Left lung (tissue), 10 donors: ENCODE results near the gene TTC39B. TPM values are rescaled to one million over a fixed set of nuclear protein-coding genes. Genes with fewer than 3 reads are reported as not detected.

Source experiments
- ATAC-seq: fragments of 200-7000 bp; cut with Tn5 transposase; one replicate; pipeline ENCODE4 v1.9.1; 2020; ENCODE audit warnings: moderate library complexity
- DNase-seq, 4 donors: peaks; one replicate each; pipeline ENCODE4 v3.0.0-alpha.2; 2013 to 2020
- H3K27ac ChIP-seq, 2 donors: fragments of 200-600 bp; sonication (generic) in 1 of 2; one replicate each; pipeline versions ENCODE4 v1.5.0 to v1.8.0; 2020 to 2021
- H3K27me3 ChIP-seq, 2 donors: fragments of 200-600 bp; sonication (generic) in 1 of 2; one replicate each; pipeline versions ENCODE4 v1.5.0 to v1.8.0; 2020 to 2021
- H3K36me3 ChIP-seq, 2 donors: fragments of 200-600 bp; sonication (generic) in 1 of 2; one replicate each; pipeline versions ENCODE4 v1.5.0 to v1.8.0; 2020 to 2021
- H3K4me1 ChIP-seq, 2 donors: fragments of 200-600 bp; one replicate each; pipeline ENCODE4 v1.8.0; 2021
- H3K4me3 ChIP-seq, 2 donors: fragments of 200-600 bp; sonication (generic) in 1 of 2; one replicate each; pipeline versions ENCODE4 v1.5.0 to v1.8.0; 2020 to 2021; ENCODE audit warnings: mild to moderate bottlenecking in 1 of 2
- H3K9me3 ChIP-seq, 2 donors: fragments of 200-600 bp; sonication (generic) in 1 of 2; one replicate each; pipeline versions ENCODE4 v1.5.0 to v1.8.0; 2020 to 2021
- intact Hi-C, 2 donors: fragments of 100-400 bp; cut with DNase I; formaldehyde crosslinking; loops; one replicate each; pipeline versions ENCODE4 v1.11.2 to v1.14.2; 2022
- polyA plus RNA-seq, 6 donors: library from polyadenylated mRNA; unstranded; fragments of 120-200 nt; gene quantifications; one replicate each; pipeline ENCODE4 v1.2.1, GENCODE V29; 2013; ENCODE audit not compliant: insufficient read length in 6 of 6
- total RNA-seq, 2 donors: library from RNA; stranded (reverse); fragmentation: NEBNext Ultra II Directional; extraction: Animal tissue kit (Norgen Biotek cat#: 25700); gene quantifications; one replicate each; pipeline ENCODE4 v1.2.1, GENCODE V29; 2021
- TF ChIP-seq, protein P1 (sequence below), 2 donors: fragments of 200-600 bp; sonication (generic) in 1 of 2; IDR thresholded peaks; one replicate each; pipeline versions ENCODE4 v1.5.0 to v1.8.0; 2021; ENCODE audit warnings: antibody characterized with exemption in 2 of 2
- donor health status: DM: no; HTN: yes; CAD: no.
- donor health status: DM: no; HTN: no; CAD: no.

Gene TTC39B
- total and polyA plus RNA-seq, 8 donors, result 10.7 to 23.2 (median 13.1) TPM

DNA sequence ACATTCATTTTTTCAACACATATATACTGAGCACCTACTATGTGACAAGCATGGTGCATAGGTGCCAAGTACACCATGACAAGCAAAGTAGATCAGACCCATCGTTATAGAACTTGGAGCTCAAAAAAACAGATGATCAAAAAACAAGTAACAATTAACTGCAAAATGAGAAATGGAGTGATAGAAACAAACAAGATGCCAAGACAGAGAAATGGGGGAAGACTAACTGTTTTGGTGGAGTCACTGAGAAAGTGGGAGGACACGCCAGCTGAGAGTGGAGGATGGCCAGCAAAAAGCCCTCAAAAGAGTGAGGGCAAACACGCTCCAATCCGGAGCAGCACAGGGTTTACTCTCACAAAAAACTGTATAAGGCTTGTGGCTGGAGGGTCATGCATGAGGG is 50.6 kb downstream of the TTC39B start:
- intact Hi-C loops, result no loop called here
- H3K4me1 ChIP-seq, result no peaks in the 10 kb centered on the region
- TF ChIP-seq, protein P1, sequence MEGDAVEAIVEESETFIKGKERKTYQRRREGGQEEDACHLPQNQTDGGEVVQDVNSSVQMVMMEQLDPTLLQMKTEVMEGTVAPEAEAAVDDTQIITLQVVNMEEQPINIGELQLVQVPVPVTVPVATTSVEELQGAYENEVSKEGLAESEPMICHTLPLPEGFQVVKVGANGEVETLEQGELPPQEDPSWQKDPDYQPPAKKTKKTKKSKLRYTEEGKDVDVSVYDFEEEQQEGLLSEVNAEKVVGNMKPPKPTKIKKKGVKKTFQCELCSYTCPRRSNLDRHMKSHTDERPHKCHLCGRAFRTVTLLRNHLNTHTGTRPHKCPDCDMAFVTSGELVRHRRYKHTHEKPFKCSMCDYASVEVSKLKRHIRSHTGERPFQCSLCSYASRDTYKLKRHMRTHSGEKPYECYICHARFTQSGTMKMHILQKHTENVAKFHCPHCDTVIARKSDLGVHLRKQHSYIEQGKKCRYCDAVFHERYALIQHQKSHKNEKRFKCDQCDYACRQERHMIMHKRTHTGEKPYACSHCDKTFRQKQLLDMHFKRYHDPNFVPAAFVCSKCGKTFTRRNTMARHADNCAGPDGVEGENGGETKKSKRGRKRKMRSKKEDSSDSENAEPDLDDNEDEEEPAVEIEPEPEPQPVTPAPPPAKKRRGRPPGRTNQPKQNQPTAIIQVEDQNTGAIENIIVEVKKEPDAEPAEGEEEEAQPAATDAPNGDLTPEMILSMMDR (IDR thresholded peaks at IDR 0.05), result no peak
- no peak for DNase-seq
- no peak overlapping the region for H3K27ac ChIP-seq
- H3K9me3 ChIP-seq, result no peaks in the 10 kb centered on the region
- H3K4me3 ChIP-seq, result no peak overlapping the region
- no peaks in the 10 kb centered on the region for H3K27me3 ChIP-seq
- ATAC-seq, result no peak
- H3K36me3 ChIP-seq, result no peaks in the 10 kb centered on the region

DNA sequence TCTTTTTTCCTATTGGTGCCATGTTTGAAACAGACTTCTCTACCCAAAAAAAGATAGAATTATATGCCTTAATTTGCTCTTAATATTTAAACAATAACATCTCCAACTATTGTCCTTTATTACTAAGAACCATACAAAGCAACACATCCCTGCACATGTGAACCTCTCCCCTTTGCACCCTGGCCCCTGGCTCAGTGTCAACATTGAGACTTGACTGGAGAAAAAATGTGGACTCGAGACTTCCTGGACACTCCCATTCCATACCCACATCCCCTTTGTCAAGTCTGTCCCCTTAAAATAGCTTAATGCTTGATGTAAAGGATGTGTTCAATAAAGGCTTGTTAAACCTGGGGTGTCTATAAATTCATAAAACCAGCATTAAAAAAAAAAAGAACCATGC is 53.2 kb downstream of the TTC39B start:
- no peaks in the 10 kb centered on the region for H3K36me3 ChIP-seq
- no peak for ATAC-seq
- TF ChIP-seq, protein P1 (IDR thresholded peaks at IDR 0.05), result no peak
- no peaks in the 10 kb centered on the region for H3K9me3 ChIP-seq
- no peak for DNase-seq
- no peak overlapping the region for H3K27ac ChIP-seq
- H3K4me3 ChIP-seq, result no peak overlapping the region
- no peaks in the 10 kb centered on the region for H3K4me1 ChIP-seq
- no peaks in the 10 kb centered on the region for H3K27me3 ChIP-seq
- intact Hi-C loops, result no loop called here

DNA sequence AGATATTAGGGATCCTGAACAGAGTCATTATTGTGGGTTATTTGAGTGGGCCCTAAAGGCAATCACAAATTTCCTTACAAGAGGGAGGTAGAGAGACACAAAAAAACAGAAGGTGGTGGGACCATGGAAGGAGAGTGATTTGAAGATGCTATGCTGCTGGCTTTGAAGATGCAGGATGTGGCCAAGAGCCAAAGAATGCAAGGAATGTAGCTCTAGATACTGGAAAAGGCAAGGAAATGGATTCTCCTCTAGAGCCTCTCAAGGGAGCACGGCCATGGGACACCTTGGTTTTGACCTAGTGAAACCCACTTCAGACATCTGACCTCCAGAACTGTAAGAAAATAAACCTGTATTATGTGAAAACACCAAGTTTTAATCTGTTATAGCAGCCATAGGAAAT is 53.8 kb downstream of the TTC39B start:
- Histone ChIP-seq H3K27ac (no peak overlapping the region), H3K4me3 (no peak overlapping the region), H3K9me3 (no peaks in the 10 kb centered on the region), H3K4me1 (no peaks in the 10 kb centered on the region), H3K27me3 (no peaks in the 10 kb centered on the region), H3K36me3 (no peaks in the 10 kb centered on the region)
- no peak for ATAC-seq
- TF ChIP-seq, protein P1 (IDR thresholded peaks at IDR 0.05), result no peak
- intact Hi-C loops, result no loop called here
- DNase-seq, result no peak

DNA sequence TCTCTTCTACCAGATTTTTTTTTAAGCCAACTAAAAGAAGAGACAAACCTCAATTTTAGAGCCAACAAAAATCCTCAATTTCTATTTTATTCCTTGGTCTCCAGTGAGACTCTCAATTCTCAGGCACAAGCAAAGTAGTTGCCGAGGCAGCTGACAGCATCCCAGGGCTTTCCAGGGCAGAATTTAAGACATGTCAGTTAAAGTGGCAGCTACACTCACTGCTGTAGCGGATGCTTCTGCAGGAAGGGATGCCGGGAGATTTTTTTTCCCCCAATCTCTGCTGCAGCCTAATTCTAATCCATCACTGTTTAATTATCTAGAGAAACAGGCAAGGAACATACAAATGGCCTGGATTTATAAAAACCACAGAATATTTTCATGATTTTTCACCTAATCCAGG is 57.0 kb downstream of the TTC39B start:
- no peaks in the 10 kb centered on the region for H3K4me1 ChIP-seq
- H3K4me3 ChIP-seq, result no peak overlapping the region
- no peaks in the 10 kb centered on the region for H3K27me3 ChIP-seq
- H3K36me3 ChIP-seq, result no peaks in the 10 kb centered on the region
- intact Hi-C loops, result no loop called here
- TF ChIP-seq, protein P1 (IDR thresholded peaks at IDR 0.05), result no peak
- no peak overlapping the region for H3K27ac ChIP-seq
- DNase-seq, result no peak
- no peaks in the 10 kb centered on the region for H3K9me3 ChIP-seq
- no peak for ATAC-seq

DNA sequence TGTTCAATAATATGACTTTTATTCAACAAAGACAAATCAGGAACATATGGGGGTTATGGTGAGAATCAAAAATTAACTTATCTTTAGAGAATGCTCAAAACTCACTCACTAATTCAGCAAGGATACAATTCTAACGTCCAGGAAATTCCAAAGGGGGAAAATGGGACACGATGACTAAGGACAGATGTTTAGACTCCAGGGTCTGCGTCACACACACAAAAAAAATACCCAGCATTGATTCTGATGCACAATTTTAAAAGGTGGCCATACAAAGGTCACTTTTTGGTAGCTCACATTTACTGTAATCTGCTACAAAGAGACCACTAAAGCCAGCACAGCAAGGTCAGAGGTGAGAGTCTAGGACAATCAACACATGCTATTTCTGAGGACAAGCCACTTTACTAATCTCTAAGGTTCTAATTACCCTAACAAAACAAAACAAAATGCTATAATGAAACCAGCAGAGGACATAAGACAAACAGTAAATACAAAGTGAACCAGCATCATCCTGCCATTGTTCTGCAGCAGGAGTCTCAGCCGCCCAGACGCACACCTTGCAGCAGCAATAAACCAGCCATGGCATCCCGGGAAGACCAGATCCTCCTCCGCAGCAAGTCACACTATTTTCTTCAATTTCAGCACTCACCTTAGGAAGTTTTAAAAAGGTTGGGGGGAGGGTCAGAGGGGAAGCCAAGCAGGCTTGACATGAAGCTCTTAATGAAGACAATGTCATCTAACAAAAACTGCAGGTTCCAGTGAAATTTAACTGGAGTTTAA is 57.8 kb downstream of the TTC39B start:
- Histone ChIP-seq H3K9me3 (no peaks in the 10 kb centered on the region), H3K4me1 (no peaks in the 10 kb centered on the region), H3K4me3 (no peak overlapping the region), H3K36me3 (no peaks in the 10 kb centered on the region), H3K27ac (no peak overlapping the region), H3K27me3 (no peaks in the 10 kb centered on the region)
- DNase-seq, result no peak
- TF ChIP-seq, protein P1 (IDR thresholded peaks at IDR 0.05), result no peak
- intact Hi-C loops, result no loop called here
- no peak for ATAC-seq
